GM12801 (cell line): ENCODE measurements around the gene SLCO1B1.

Source experiments
- TF ChIP-seq, protein P1 (sequence below): IDR thresholded peaks from one replicate; pipeline ENCODE4 v1.5.1; 2011; ENCODE audit warnings: control low read depth; ENCODE audit not compliant: insufficient read length; ENCODE audit errors: extremely low read depth

The SLCO1B1 gene

DNA sequence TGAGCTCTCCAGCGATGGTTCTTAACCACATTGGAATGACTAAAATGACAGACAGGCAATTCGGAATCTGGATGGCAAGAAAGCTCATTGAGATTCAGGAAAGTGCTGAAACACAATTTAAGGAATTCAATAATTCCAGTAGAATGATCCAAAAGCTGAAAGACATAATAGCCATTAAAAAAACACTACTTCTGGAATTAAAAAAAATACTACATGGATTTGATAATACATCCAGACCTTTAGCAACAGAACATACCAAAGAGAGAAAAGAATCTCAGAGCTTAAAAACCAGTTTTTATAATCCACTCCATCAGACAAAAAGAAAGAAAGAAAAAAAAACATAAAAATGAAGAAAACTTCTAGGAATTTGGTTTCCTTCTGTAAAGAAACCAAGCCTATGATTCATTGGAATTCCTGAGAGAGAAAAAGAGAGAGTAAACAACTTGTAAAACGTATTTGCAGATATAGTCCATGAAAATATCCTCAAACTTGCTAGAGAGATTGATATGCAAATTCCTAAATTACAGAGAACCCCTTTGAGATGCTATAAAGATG lies 52.8 kb downstream of the SLCO1B1 start:
- TF ChIP-seq, protein P1, sequence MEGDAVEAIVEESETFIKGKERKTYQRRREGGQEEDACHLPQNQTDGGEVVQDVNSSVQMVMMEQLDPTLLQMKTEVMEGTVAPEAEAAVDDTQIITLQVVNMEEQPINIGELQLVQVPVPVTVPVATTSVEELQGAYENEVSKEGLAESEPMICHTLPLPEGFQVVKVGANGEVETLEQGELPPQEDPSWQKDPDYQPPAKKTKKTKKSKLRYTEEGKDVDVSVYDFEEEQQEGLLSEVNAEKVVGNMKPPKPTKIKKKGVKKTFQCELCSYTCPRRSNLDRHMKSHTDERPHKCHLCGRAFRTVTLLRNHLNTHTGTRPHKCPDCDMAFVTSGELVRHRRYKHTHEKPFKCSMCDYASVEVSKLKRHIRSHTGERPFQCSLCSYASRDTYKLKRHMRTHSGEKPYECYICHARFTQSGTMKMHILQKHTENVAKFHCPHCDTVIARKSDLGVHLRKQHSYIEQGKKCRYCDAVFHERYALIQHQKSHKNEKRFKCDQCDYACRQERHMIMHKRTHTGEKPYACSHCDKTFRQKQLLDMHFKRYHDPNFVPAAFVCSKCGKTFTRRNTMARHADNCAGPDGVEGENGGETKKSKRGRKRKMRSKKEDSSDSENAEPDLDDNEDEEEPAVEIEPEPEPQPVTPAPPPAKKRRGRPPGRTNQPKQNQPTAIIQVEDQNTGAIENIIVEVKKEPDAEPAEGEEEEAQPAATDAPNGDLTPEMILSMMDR: no peak

DNA sequence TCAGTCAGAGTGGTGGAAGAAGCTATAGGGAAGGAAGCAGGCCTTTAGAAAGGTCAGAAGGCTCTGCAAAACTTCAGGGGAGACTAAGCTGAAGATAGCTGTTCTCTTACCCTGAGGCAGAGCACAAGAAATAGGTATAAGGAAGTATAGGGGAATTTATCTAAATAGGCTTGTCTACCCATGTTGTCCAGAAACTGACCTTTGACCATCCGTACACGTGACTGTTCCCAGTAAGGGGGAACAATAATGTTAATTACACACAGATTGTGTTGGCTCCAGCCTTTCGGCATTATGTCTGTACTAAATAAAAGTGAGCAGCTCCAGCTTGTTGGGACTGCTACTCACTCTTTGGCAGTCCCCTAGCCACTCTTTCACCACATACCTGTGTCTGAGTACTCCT lies 59.0 kb downstream of the SLCO1B1 start:
- TF ChIP-seq, protein P1: no peak

DNA sequence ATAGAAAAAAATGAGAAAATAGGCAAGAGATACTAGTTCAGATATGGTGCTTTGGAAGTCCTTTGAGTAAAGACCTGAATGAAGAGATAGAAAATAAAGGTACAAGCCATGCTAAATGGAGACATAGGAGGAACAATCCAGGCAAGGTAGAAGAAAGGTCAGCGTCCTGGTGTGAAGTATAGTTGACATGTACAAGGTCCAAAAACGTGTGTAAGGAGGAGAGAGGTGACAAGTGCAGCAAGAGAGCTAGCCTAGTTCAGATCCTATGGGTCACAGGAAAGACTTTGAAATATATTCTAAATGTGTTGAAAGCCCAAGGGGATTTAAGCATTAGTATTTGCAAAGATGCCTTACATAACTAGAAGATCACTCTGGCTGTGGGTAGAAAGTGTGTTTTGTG lies 88.2 kb downstream of the SLCO1B1 start:
- TF ChIP-seq, protein P1: no peak

DNA sequence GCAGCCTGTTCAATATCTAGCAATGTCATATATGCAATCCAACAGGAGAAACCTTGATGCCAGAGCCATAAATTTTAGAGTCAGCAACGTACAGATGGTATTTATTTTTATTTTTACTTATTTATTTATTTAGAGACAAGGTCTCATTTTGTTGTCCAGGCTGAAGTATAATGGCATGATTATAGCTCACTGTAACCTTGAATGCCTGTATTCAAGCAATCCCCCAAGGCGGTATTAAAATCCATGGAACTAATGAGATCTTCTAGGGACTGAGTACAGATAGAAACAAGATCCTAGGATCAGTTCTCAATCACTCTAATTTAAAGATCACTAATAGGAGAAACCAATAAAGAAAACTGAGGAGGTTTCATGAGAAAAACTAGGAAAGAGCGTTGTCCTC lies 89.3 kb downstream of the SLCO1B1 start:
- TF ChIP-seq, protein P1: no peak

DNA sequence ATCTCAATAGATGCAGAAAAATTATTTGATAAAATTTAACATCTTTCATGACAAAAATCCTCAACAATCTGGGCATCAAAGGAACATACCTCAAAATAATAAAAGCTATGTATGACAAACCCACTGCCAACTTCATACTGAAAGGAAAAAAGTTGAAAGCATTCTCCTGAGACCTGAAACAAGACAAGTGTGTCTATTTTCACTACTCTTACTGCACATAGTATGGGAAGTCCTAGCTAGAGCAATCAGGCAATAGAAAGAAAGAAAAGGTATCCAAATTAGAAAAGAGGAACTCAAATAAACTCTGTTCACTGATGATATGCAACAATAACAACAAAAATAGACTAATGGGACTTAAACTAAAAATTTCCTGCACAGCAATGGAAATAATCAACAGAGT lies 90.1 kb downstream of the SLCO1B1 start:
- TF ChIP-seq, protein P1: no peak

DNA sequence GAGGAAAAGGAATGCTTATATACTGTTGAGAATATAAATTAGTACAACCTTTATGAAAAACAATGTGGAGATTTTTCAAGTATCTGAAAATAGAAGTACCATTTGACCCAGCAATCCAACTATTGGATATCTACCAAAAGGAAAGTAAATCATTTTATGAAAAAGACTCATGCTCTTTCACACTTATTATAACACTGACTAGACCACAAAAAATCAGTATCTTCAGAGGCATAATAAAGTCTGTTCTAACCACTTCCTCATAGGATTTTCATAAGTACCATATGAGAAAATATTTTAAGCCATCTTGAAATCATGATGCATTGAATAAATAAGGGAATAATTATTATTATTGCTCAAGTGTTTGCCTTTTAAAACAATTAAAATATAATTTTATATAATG lies 90.8 kb downstream of the SLCO1B1 start:
- TF ChIP-seq, protein P1: no peak

DNA sequence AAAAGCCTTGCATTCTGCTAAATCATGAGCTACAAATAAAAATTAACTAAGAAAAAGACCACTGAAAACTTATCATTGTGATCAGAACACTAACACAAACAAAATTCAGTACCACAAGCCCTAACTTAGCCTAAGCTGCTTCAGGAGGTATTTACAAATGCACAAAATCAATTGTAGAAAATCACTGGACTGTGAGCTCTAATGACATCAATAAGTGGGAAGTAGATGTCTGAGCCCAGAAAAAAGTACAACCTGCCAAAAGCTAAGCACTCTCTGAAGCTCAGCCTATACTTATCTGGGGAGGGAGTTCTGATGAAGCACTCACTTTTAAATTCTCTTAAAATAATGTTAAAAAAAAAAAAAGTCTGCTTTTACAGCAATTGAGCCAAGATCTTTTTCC lies 92.9 kb downstream of the SLCO1B1 start:
- TF ChIP-seq, protein P1: no peak
